ENCODE measurements around the gene CCR6. TPM values are rescaled to one million over a fixed set of nuclear protein-coding genes. Genes with fewer than 3 reads are reported as not detected.

CCR6 gene
- total and polyA plus RNA-seq, 10 of the 15 experiments (the other 5 are each of a cell fraction or from before 2014, with no cell fraction given): 2.2 to 7.6 (median 6.7) TPM

GRCh38 chr6:167113047-167113754 lies 9.7 kb upstream of the CCR6 start (continued):
- TF ChIP-seq SKIL (IDR thresholded peaks at IDR 0.05; ENCODE audit: low read depth, poor library complexity, severe bottlenecking) (peak; percentile 83), CTCF (IDR thresholded peaks at IDR 0.05 in 2 of 3, conservative IDR thresholded peaks at IDR 0.05 in 1 of 3; ENCODE audit: control insufficient read depth in 2 of 3, extremely low read depth in 1 of 3, insufficient read depth in 1 of 3, low read depth in 3 of 3, low read length in 3 of 3) (no peak), ZSCAN29 (IDR thresholded peaks at IDR 0.05) (no peak), ESRRA (IDR thresholded peaks at IDR 0.05; ENCODE audit: low read length) (no peak), ZNF217 (IDR thresholded peaks at IDR 0.05) (no peak), IRF4 (IDR thresholded peaks at IDR 0.05; ENCODE audit: low read depth, low read length) (no peak), SREBF1 (IDR thresholded peaks at IDR 0.05; ENCODE audit: low read length) (no peak), PML (IDR thresholded peaks at IDR 0.05; ENCODE audit: low read length) (no peak), RAD51 (IDR thresholded peaks at IDR 0.05) (no peak), BACH1 (IDR thresholded peaks at IDR 0.05; ENCODE audit: borderline replicate concordance) (no peak), ZBTB33 (IDR thresholded peaks at IDR 0.05) (no peak), ZNF592 (IDR thresholded peaks at IDR 0.05) (no peak), GATAD2B (conservative IDR thresholded peaks at IDR 0.05; ENCODE audit: low read depth) (peak; percentile 63; the same call in 1 of the 2 replicates), HCFC1 (IDR thresholded peaks at IDR 0.05; ENCODE audit: low read length) (no peak), JUND (IDR thresholded peaks at IDR 0.05; ENCODE audit: low read depth, low read length) (no peak), SMAD1 (IDR thresholded peaks at IDR 0.05; ENCODE audit: low read depth, partially characterized antibody) (peak; percentile 64), USF2 (IDR thresholded peaks at IDR 0.05; ENCODE audit: borderline replicate concordance, low read depth, low read length) (no peak)

Data from GM12878 (cell line).